Pancreas (tissue), 10 donors: ENCODE data around the gene RTL9. TPM values are rescaled to one million over a fixed set of nuclear protein-coding genes. Genes with fewer than 3 reads are reported as not detected.
A peak's percentile ranks its signal among the peaks of the same experiment; 100 is the strongest.

Source experiments
- ATAC-seq, 4 donors: fragments of 200-7000 bp; cut with Tn5 transposase; one replicate each; pipeline versions ENCODE4 v1.8.0 to v1.9.1; 2020; ENCODE audit warnings: mild to moderate bottlenecking in 4 of 4, moderate library complexity in 4 of 4
- DNase-seq, 6 donors: peaks; one replicate each; pipeline ENCODE4 v3.0.0-alpha.2; 2020
- FAIRE-seq: peaks from 2 replicates; lab custom pipeline; 2012; peaks lifted over from hg19 to GRCh38; lab: Jason Lieb, UNC
- H3K27ac ChIP-seq, 4 donors: fragments of 200-600 bp; sonication (generic); 1 replicate in 3 of 4; 2 replicates in 1 of 4; pipeline versions ENCODE4 v1.5.0 to v1.8.0; 2020
- H3K27me3 ChIP-seq, 4 donors: fragments of 200-600 bp; one replicate each; pipeline ENCODE4 v1.8.0; 2021
- H3K36me3 ChIP-seq, 3 donors: fragments of 200-600 bp; sonication (generic) in 1 of 3; one replicate each; pipeline versions ENCODE4 v1.5.0 to v1.8.0; 2020 to 2021
- H3K4me1 ChIP-seq, 3 donors: fragments of 200-600 bp; one replicate each; pipeline ENCODE4 v1.8.0; 2021
- H3K4me3 ChIP-seq, 4 donors: fragments of 200-600 bp; sonication (generic) in 2 of 4; one replicate each; pipeline versions ENCODE4 v1.5.0 to v1.8.0; 2020 to 2021
- H3K9me3 ChIP-seq, 4 donors: fragments of 200-600 bp; one replicate each; pipeline ENCODE4 v1.8.0; 2021
- CTCF ChIP-seq, 4 donors: fragments of 200-600 bp; sonication (generic) in 3 of 4; IDR thresholded peaks; one replicate each; pipeline versions ENCODE4 v1.5.0 to v1.8.0; 2021; ENCODE audit warnings: antibody characterized with exemption in 4 of 4
- WGBS, 2 donors: extraction: QIAGEN DNeasy Blood & Tissue Kit; methylation state at CpG; one replicate each; pipeline ENCODE4 v1.1.7; 2013; 5-methylcytosine and 5-hydroxymethylcytosine counted together
- intact Hi-C, 3 donors: fragments of 100-400 bp; cut with DNase I; formaldehyde crosslinking; loops; one replicate each; pipeline versions ENCODE4 v1.11.1 to v1.14.2; 2022
- polyA plus RNA-seq, 2 donors: library from polyadenylated mRNA; stranded (reverse); fragments of 200-250 nt; gene quantifications; one replicate each; pipeline ENCODE4 v1.2.3, GENCODE V29; 2013
- total RNA-seq, 6 donors: library from RNA; stranded (reverse); fragmentation: NEBNext Ultra II Directional in 4 of 6; extraction: Animal tissue kit (Norgen Biotek cat#: 25700) in 4 of 6; gene quantifications; one replicate each; pipeline versions ENCODE4 v1.2.1 to v1.2.4, GENCODE V29; 2021 to 2023
- donor health status: healthy with polysubstance abuse.
- donor health status: DM: no; HTN: no; CAD: no; lungs with moderate emphysema.
- donor health status: DM: no; HTN: no; CAD: no.
- donor health status: control.
- donor health status: control.
- donor health status: Bipolar disorder and iron deficiency.
- donor health status: DM: yes; HTN: yes; CAD: no.
- donor health status: DM: no; HTN: no; CAD: no.
- donor health status: DM: no; HTN: no; CAD: no.
- donor health status: DM: yes; HTN: yes; CAD: no.

RTL9 gene
- total and polyA plus RNA-seq, 8 donors, result 0.03 to 0.05 TPM; not detected in 6

GRCh38 chrX:110397904-110398303 lies 39.3 kb downstream of the RTL9 start:
- no peak overlapping the region for H3K27ac ChIP-seq
- H3K4me1 ChIP-seq, result no peaks in the 10 kb centered on the region
- no peak for DNase-seq
- ATAC-seq, result no peak
- TF ChIP-seq CTCF (IDR thresholded peaks at IDR 0.05), result no peak
- H3K27me3 ChIP-seq, result peaks cover 0 to 3% (median 1%) of the 10 kb centered on the region in 4 donors
- 68 to 86% methylated on average over 6 of the region's 6 CpGs for WGBS, 2 donors
- no peaks in the 10 kb centered on the region for H3K9me3 ChIP-seq
- no peaks in the 10 kb centered on the region for H3K36me3 ChIP-seq
- intact Hi-C loops, result no loop called here
- FAIRE-seq, result no peak
- no peak overlapping the region for H3K4me3 ChIP-seq

GRCh38 chrX:110399497-110399896 lies 40.8 kb downstream of the RTL9 start:
- WGBS, 2 donors, result 65 to 83% methylated on average over 5 of the region's 5 CpGs
- no peak for FAIRE-seq
- intact Hi-C loops, result no loop called here
- ATAC-seq, result no peak
- no peak for DNase-seq
- H3K9me3 ChIP-seq, result no peaks in the 10 kb centered on the region
- H3K27me3 ChIP-seq, result peaks cover 0 to 3% (median 1%) of the 10 kb centered on the region in 4 donors
- no peaks in the 10 kb centered on the region for H3K4me1 ChIP-seq
- no peak overlapping the region for H3K27ac ChIP-seq
- TF ChIP-seq CTCF (IDR thresholded peaks at IDR 0.05), result no peak
- H3K36me3 ChIP-seq, result no peaks in the 10 kb centered on the region
- no peak overlapping the region for H3K4me3 ChIP-seq

- Histone ChIP-seq H3K4me1 (no peaks in the 10 kb centered on the region), H3K27ac (no peak overlapping the region), H3K4me3 (no peak overlapping the region), H3K27me3 (peaks cover 0 to 3% (median 1%) of the 10 kb centered on the region in 4 donors), H3K9me3 (no peaks in the 10 kb centered on the region), H3K36me3 (no peaks in the 10 kb centered on the region)
- no peak for DNase-seq
- FAIRE-seq, result no peak
- intact Hi-C loops, result no loop called here
- ATAC-seq, result no peak
- WGBS, 2 donors, result 63 to 74% methylated on average over 3 of the region's 3 CpGs
- no peak for TF ChIP-seq CTCF (IDR thresholded peaks at IDR 0.05)
These were observed 41.3 kb downstream of the RTL9 start for GRCh38 chrX:110399966-110400365.

GRCh38 chrX:110401135-110401534 lies 42.5 kb downstream of the RTL9 start:
- Histone ChIP-seq H3K4me1 (no peaks in the 10 kb centered on the region), H3K9me3 (no peaks in the 10 kb centered on the region), H3K4me3 (no peak overlapping the region), H3K36me3 (no peaks in the 10 kb centered on the region), H3K27me3 (peaks cover 0 to 3% (median 0%) of the 10 kb centered on the region in 4 donors), H3K27ac (no peak overlapping the region)
- DNase-seq (no peak), ATAC-seq (no peak), FAIRE-seq (no peak)
- TF ChIP-seq CTCF (IDR thresholded peaks at IDR 0.05), result no peak
- WGBS, 2 donors, result 56 to 87% methylated on average over 3 of the region's 3 CpGs
- intact Hi-C loops, result no loop called here

GRCh38 chrX:110402091-110402849 lies 43.6 kb downstream of the RTL9 start:
- TF ChIP-seq CTCF (IDR thresholded peaks at IDR 0.05), result no peak
- no peak for DNase-seq
- peaks cover 0 to 3% (median 0%) of the 10 kb centered on the region in 4 donors for H3K27me3 ChIP-seq
- no peak overlapping the region for H3K27ac ChIP-seq
- no peaks in the 10 kb centered on the region for H3K4me1 ChIP-seq
- H3K4me3 ChIP-seq, result no peak overlapping the region
- intact Hi-C loops, result no loop called here
- WGBS, 2 donors, result 62 to 78% methylated on average over 7 of the region's 7 CpGs
- peak in 1 of 4 donors; percentile 25 for ATAC-seq
- H3K9me3 ChIP-seq, result no peaks in the 10 kb centered on the region
- no peak for FAIRE-seq
- H3K36me3 ChIP-seq, result no peaks in the 10 kb centered on the region
